Hypothalamus (tissue), 51 donors: ENCODE results near the gene RNF169.
"Not testable (repeated sequence)": the region's sequence is repeated elsewhere in the genome, so short reads cannot be mapped to it uniquely, and the experiment has no call there.

Experiments
- DNase-seq, 51 donors: peaks; one replicate each; lab custom pipeline; 2025; lab: John Stamatoyannopoulos, UW

Gene RNF169

DNA sequence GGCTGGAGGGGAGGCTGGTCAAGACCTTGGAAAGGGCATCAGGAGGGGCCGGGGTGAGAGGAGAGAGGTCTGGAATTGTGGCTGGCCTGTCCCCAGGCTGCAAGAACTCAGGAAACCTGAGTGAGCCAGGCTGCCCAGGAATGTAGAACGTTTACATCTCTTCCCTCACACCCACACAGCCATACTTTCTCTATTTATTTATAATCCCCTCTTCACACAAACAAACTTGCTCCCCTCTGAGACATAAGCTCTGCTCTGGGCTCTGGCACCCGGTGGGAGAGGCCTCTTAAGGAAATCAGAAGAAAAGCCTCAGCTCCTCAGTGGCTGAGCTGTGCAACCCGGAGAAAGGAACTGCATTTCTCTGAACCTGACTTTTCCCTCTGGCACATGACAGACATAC is 22.9 kb upstream of the RNF169 start:
- no peak for DNase-seq

DNA sequence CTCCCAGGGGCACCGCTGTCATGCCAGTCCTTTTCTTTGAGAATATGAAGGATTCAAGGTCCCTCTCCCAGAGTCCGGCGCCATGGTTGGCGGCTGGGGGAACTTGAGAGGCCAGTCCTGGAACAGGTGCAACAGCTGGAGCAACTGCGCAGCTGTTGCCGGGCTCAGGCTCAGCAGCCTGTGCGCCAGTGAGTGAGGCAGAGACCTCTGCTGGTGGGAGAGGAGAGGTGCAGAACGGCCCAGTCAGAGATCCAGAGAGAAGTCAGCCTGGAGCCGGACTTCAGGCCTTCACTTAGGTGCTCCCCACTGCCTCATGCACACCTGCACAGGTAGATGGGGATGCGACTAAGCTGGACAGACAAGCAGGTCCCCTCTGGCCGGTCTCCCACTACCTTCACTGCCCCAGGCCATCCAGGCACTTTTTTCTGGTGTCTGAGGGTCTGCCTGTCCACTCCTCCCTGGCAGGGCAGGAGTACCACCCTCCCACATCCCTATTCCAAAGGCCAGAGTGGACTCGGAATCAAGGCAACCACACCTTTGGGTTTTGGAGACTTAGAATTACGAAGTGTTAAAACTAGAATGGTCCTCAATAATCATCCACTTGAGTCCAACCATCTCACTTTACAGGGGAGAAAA is 22.0 kb upstream of the RNF169 start:
- DNase-seq: peak in 46 of 51 donors; percentile 6 to 79 (median 50)

DNA sequence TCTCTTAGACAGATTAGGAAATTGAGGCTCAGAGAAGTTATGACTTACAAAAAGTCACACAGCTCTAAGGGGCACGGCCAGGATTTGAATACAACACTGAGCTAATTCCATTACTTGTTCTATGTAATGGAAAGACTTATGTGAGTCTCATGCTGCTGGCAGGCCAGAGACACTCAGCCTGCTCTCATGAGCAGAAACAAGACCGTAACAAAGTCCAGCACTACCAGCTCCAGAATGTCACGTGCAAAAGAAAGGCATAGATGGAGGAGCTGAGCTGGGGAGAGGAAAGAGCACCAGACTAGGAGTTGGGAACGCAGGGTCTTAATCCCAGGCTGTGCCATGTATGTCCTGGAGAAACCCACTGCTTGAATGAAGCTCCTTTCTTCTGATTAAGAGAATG is 19.3 kb upstream of the RNF169 start:
- no peak for DNase-seq

DNA sequence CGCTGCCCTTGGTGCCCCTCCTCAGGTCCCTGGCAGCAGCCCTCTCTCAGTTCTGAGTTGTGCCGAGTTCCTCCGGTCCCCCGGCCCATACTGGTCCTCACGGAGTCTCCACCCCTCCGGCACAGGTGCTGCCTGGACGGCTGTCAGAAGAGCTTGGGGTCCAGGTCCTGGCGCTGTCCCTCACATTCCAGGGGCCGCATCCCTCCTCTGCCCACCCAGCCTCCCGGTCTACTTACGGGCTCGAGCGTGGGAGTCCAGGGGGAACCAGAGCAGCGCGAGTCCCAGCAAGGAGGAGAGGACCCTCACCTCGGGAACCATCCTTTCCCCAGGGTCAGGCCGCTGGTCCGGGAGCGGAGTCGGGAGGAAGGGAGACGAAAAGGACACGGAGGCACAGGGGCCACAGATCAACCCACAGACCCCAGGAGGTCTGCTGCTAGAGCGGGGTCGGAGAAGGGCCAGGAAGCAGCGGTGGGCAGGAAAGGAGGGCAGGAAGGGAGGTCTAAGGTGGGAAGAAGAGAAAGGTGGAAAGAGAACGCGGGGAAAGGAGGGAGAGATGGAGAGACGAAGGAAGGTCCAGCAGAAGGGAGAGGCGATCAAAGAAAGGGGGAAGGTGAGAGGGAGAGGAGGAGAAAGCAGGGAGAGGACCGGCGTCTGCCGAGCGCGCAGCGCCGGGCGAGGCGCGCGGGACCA is 17.9 kb upstream of the RNF169 start:
- no peak for DNase-seq

DNA sequence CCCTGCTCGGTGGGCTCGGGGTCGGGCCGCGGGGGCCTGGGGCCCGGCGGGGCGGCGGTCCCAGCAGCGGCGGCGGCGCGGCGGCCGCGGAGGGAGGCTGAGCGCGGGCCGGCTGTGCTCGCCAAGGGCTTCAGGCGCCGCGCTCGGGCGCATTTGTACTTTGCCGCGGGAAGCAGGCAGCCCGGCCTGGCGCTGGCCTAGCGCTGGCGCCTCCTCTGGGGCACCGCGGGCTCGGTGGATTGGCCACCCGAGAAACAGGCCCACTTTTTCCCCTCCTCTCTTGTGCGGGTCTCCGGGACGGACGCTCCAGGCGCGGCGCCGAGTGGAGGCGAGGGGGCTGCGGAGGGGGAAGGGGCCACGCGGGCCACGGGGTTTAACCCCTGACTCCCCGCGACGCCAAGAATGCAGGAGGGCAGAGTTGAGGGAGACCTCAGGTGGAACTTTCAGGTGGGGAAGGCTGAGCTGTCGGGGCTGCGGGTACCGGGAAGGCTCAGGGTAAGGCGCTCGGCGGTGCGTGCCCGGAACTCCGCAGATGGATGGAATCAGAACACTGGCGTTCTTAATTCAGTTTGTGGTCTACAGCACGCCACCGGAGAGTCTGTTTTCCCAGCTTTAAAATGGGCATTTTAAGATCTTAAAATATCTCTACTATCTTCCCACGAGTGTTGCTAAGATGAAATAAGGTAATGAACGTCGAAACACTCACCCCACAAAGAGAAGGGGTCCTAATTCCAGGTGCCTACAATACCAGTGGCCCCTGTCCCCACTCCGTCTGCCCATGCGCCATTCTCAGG is 17.2 kb upstream of the RNF169 start, which contains the start of gene CHRDL2:
CHRDL2 (minus strand) TSS at position 126 of the 794 bp plus-strand sequence. CDS start 538 bp downstream, outside the sequence.
- peak in 8 of 51 donors; percentile 13 to 38 (median 16) for DNase-seq

DNA sequence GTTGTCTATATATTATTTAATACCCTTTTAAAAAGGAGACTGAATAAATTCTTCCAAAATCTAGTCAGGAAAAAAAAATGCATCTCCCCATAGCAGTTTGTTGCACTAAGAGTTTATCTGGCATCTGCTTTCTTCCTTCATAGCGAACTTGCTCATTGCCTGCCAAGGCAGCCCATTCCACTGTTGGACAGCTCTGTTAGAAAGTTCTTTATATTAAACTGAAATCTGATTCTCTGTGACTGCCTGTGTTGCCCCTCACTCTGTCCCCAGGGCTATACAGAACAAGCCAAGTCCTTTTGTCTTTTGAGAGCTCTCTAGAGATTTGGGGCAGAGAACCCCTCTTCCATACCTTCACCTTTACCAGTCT is 14.1 kb upstream of the RNF169 start:
- DNase-seq: no peak

DNA sequence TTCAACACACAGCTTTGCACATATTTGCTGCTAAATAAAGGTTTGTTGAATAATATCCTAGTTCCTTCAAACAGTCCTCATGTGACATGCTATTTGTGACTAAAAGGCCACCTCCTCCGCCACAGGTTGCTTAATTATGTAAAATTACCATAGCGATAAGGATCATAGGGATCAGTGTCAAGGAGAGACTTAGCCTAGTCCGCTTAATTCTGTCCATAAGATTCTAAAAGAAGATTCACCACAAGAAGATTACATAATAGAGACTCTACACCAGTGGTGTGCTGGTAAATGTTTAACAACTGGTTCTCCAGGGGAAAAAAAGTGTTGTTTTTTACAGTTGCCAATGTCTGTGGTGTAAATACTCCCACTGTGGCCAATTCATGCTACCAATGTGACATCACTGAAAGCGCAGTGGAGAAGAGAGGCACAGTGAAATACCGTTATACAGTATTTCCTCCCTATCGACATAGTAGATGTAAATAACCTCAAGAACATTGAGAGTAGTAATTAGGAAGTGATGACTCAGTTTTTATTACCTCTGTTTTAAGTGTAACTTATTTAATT is 13.2 kb upstream of the RNF169 start:
- DNase-seq: no peak

DNA sequence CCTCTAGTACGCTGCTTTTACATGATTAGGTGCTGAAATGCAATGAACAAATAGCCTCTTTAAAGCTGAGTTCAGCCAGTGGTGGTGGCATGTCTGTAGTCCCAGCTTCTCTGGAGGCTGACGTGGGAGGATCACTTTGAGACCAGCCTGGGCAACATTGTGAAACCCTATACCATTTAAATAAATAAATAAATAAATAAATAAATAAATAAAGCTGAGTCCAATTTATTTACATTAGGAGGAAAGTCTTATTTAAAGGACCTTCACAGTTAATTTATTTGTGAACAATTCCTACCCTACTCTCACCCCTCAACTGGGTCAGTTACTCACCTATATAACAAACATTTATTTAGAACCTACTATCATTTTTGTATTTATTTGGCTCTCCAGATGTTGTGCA is 12.6 kb upstream of the RNF169 start:
- DNase-seq: no peak

DNA sequence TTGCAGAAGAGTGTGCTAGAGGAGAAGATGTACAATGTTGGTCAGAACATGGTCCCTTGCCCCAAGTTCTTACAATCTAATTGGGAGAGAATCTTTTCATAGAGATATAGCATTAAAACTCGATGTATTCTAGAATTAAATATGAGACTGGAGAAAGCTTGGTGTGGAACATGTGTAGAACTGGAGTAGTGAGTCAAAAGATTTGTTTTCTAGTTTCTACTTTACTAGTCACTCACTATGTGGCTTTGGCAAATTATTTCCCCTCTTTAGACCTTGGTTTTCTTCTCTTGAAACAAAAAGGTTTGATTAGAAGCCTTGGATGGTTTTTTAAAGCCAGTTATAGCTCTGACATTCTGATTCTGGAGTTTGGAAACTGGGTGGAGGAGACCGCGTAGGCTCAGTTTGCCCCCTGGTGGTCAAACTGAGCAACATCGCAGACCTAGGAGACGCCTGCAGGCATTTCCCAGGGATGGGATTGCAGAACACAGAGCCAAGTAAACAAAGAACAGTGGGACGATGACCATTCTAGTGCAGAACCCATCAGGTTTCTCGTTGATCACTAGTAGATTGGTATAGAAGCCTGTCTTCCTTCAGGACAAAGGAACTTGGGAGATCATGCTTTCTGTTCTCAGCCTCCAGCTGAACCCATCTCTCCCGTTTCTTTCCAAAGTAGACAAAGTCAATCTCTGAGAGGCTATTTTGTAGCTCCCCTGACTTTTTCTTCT is 8.9 kb upstream of the RNF169 start:
- DNase-seq: peak in 13 of 51 donors; percentile 6 to 50 (median 20)

DNA sequence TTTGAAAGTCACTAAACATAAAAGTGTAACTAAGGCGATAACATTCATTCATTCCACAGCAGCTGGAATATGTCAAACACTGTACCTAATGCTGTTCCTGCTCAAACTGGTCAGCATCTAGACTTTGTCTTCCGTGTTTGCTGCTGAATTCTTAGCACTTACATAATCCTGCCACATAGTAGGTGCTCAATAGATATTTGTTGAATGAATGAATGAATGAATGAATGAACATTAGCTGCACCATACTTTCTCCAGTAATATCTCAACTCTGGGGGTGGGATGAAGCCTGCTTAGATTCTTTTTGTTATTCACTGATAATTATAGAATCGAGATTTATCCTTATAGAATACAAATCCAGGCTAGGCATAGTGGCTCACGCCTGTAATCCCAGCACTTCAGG is 6.6 kb upstream of the RNF169 start:
- DNase-seq: no peak

DNA sequence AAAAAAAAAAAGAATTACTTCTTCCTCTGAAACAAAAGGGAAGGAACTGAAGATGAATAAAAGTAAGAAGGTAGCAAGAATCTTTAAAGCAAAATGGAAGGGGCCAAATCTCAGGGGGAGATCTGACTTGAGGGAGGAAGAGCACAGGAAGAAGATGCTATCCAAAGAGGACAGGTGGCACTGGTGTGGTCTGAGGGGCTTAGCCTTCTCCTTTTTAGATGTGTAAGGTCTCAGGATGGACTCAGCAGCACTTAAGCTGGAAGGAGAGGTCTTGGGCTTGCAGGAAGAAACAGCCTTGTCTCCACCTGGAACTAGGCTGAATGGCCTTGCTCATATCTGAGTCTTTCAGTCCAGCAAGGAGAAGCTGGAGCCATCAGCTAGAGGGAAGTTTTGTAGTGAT is 5.0 kb upstream of the RNF169 start:
- no peak for DNase-seq

DNA sequence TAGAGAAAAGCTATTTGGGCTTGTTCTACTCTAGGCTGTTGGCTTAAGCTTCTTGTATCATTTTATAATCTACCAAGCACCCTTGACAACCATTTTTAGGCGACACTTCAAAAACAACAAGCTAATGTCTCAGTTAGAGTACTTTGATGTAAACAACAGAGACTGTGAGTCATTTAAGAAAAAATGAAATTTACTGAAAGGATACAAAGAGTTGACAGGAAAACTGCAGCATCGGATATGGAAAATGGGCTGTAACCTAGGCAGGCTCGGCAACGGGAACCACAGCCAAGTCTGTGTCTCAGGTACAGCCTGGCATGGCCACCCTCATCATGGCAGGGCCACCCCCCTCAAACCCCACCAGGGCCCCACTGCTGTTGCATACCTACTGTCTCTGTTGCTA is 4.4 kb upstream of the RNF169 start:
- DNase-seq: no peak

DNA sequence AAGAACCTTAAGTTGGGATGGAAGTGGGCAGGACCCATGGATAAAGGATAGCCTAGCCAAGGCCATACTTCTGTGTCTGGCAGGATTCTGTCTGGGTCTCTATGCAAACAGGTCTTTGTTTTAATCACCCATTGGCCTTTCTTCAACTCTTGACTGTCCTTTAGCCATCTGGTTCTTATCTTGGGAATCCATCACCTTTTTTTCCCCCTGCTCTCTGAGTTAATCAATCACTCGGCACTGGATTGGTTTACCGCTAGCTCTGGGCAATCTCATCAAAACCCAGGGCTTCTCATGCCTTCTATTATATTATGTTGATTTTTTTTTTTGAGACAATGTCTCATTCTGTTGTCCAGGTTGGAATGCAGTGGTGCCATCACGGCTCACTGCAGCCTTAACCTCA is 1.8 kb upstream of the RNF169 start:
- DNase-seq: no peak

DNA sequence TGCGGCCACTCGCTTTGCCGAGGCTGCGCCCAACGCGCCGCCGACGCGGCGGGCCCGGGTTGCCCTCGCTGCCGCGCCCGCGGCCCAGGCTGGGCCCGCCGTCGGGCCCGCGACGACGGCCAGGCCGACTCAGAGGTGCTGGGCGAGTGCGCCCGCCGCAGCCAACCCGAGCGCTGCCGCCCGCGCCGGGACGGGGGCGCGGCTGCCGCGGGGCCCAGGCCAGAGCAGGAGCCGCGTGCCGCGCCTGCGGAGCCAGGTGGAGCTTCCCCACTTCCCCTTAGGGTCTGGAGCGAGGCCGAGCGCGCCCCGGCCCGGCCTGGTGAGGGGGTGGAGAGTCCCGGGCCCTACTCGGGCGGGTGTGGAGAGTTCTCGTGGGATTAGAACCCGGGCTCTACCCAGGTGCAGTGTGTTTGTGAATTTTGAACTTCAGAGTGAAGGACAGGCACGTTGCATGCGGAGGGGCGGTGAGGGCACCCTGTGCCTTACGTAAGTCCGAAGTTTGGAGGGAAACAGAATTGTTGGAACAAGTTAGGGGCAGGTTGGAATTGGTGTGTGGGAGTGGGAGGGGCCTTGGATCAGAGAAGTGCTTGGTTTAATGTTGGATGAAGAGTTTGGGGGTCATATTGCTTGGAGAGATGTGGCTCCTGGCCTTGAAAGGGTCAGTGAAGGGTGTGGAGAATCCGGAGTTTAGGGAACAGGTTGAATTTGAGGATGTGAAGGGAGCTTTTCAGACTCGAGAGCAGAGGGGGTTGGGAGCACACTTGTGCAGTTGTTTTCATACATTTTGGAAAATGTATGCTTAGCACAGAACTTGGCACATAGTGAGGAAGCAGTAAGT is 697 bp downstream of the RNF169 start:
- peak in 29 of 51 donors; percentile 5 to 74 (median 44) for DNase-seq

DNA sequence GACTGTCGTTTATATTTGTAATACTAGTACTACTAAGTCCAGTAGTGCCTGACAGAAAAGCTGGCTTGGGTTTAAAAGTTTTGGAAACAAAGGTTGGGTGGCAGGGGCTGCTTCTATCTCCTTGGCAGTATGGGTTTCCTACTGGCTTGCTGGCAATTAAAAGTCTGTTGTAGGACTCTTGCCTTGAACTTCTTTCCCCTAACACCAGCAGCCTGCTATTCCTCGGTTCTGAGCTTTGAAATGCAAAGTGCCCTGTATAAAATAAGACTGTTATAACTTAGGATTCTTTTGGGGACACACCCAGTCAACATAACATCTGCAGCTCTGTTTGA is 1.3 kb downstream of the RNF169 start:
- DNase-seq: peak in 1 of 51 donors; percentile 49

DNA sequence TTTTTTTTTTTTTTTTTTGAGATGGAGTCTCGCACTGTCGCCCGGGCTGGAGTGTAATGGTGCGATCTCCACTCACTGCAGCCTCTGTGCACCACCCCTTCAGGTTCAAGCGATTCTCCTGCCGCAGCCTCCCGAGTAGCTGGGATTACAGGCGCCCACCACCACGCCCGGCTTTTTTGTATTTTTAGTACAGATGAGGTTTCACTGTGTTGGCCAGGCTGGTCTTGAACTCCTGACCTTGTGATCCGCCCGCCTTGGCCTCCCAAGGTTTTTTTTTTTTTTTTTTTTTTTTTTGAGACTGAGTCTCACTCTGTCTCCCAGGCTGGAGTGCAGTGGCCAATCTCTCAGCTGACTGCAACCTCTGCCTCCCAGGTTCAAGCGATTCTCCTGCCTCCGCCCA is 1.9 kb downstream of the RNF169 start:
- not testable (repeated sequence) for DNase-seq

DNA sequence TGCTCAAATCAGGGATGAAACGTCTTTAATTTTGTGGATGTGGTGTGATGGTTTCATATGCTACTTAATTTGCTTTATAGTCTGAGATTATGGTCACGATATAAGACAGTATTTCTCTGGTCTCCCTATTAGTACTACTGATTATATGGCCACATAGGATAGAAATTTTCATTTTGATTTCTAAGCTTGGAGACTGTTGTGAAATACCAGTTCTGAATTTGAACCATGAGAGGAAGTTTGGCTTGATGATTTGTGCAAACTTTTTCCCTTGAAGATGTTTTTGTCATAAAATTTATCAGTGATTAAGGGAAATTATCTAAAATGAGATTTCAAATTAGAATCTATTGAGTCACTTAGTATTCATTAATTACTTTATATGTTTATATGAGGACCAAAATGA is 2.7 kb downstream of the RNF169 start:
- DNase-seq: no peak

DNA sequence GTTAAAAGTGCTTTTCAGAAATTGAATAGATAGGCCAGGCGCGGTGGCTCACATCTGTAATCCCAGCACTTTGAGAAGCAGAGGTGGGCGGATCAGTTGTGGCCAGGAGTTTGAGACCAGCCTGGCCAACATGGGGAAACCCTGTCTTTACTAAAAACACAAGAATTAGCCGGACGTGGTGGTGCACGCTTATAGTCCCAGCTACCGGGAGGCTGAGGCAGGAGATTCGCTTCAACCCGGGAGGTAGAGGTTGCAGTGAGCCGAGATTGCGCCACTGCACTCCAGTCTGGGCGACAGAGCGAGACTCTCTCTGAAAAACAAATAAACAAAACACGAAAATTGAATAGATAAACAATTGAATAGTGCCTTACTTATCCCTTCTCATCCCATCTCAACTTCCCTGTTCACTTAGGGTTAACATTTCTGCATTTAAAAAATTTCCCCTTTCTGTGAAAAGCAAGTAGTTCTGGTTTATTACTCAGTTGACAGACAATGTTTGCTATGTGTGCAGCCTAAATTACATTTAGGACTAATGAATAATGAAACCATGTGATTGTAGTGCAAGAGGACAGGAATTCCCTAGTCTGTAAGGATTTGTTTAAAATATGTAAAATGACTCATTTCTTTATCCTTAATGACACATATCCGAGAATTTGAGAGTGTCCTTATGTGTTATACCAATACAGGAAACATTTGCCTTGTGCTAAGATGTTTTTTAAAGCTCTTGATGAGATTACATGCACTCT is 6.0 kb downstream of the RNF169 start:
- DNase-seq: no peak

DNA sequence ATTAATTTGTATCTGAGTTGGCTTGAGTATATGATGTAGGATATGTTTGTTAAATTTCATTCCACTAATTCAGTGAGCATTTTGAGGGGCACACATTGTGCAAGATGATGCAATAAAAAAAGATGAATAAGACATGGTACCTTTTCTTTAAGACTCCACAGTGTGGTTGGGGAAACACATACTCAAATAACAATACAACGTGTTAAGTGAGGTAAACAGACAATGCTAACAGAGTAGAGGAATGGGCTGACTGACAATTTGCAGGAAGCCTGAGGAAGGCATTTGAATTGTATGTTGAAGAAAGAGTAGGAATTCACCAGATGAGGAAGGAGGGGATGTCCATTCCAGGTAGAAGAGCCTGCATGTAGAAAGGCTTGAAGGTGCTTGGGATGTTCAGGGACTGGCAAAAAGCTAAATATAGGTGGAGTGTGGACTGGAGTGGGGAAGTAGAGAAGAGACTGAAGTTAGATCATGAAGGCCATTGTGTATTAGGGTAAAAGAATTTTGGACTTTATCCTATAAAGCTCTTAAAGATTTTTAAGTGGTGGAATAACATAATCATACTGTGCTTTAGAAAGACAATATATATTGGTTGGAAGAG is 6.8 kb downstream of the RNF169 start:
- DNase-seq: no peak
